IMR-90 (cell line): ENCODE results near the gene COL23A1. TPM values are rescaled to one million over a fixed set of nuclear protein-coding genes. Genes with fewer than 3 reads are reported as not detected.

Source experiments
- ATAC-seq: fragments of 200-7000 bp; cut with Tn5 transposase; 2 replicates; pipeline ENCODE4 v1.9.1; 2020; ENCODE audit warnings: low read depth, mild to moderate bottlenecking, moderate library complexity
- BruUV-seq: library from RNA; stranded (reverse); fragments of 400-500 nt; replicated peaks from 2 replicates; lab custom pipeline; 2021; lab: Mats Ljungman, UMichigan
- CTCF ChIA-PET: fragments of 300-600 bp; formaldehyde crosslinking; extraction: SDS; loops from one replicate; lab custom pipeline; 2021; ENCODE audit warnings: antibody characterized with exemption; lab: Yijun Ruan, JAX
- POLR2A ChIA-PET: fragments of 300-600 bp; sonication (Branson Sonifier 250); formaldehyde crosslinking; loops from one replicate; lab custom pipeline; 2022; ENCODE audit warnings: antibody characterized with exemption; ENCODE audit not compliant: unreplicated experiment; lab: Charles Lee
- DNase-seq: peaks from one replicate; pipeline ENCODE4 v3.0.0; 2013
- H2AFZ ChIP-seq: replicated peaks from 2 replicates; pipeline ENCODE3; 2013; ENCODE audit warnings: low read length, mild to moderate bottlenecking; ENCODE audit not compliant: poor library complexity
- H2AK5ac ChIP-seq: 2 replicates; pipeline ENCODE4 v1.6.1; 2013; ENCODE audit warnings: low read depth, low read length, inconsistent platforms
- H2AK9ac ChIP-seq: replicated peaks from 2 replicates; pipeline ENCODE3; 2013; ENCODE audit warnings: mild to moderate bottlenecking, low read depth, low read length, moderate library complexity; ENCODE audit not compliant: poor library complexity
- H2BK120ac ChIP-seq: 2 replicates; pipeline ENCODE4 v1.6.1; 2013; ENCODE audit warnings: low read depth, low read length, inconsistent platforms
- H2BK15ac ChIP-seq: 3 replicates; pipeline ENCODE4 v1.6.1; 2013; ENCODE audit warnings: low read depth, low read length, inconsistent platforms
- H2BK20ac ChIP-seq: 2 replicates; pipeline ENCODE4 v1.6.1; 2013; ENCODE audit warnings: low read depth, mild to moderate bottlenecking, inconsistent platforms, low read length, moderate library complexity
- H2BK5ac ChIP-seq: 2 replicates; pipeline ENCODE4 v1.6.1; 2013; ENCODE audit warnings: mild to moderate bottlenecking, low read depth, low read length, inconsistent platforms; ENCODE audit not compliant: poor library complexity, severe bottlenecking
- H3K14ac ChIP-seq: replicated peaks from 2 replicates; pipeline ENCODE4 v1.6.1; 2013; ENCODE audit warnings: low read depth, low read length, inconsistent platforms
- H3K18ac ChIP-seq: 2 replicates; pipeline ENCODE4 v1.6.1; 2013; ENCODE audit warnings: low read depth, low read length, control low read depth
- H3K23ac ChIP-seq: 2 replicates; pipeline ENCODE4 v1.6.1; 2013; ENCODE audit warnings: low read depth, low read length, inconsistent platforms
- H3K27ac ChIP-seq: 2 replicates; pipeline ENCODE4 v1.5.1; 2013; ENCODE audit warnings: mild to moderate bottlenecking, control low read depth, low read length; ENCODE audit not compliant: insufficient read depth
- H3K27me3 ChIP-seq: 2 replicates; pipeline ENCODE4 v1.6.1; 2013; ENCODE audit warnings: low read length; ENCODE audit not compliant: control insufficient read depth, insufficient read depth
- H3K36me3 ChIP-seq: 2 replicates; pipeline ENCODE4 v1.6.1; 2013; ENCODE audit warnings: low read length, mixed read lengths; ENCODE audit not compliant: control insufficient read depth, insufficient read depth
- H3K4ac ChIP-seq: 2 replicates; pipeline ENCODE4 v1.6.1; 2013; ENCODE audit warnings: low read depth, low read length, inconsistent platforms
- H3K4me1 ChIP-seq: 2 replicates; pipeline ENCODE4 v1.6.1; 2013; ENCODE audit warnings: low read length, mixed read lengths; ENCODE audit not compliant: control insufficient read depth, insufficient read depth
- H3K4me2 ChIP-seq: 2 replicates; pipeline ENCODE4 v1.6.1; 2013; ENCODE audit warnings: low read depth, mild to moderate bottlenecking, control low read depth, low read length, moderate library complexity
- H3K4me3 ChIP-seq: 2 replicates; pipeline ENCODE4 v1.5.1; 2013; ENCODE audit warnings: low read depth, mild to moderate bottlenecking, control low read depth, low read length, moderate library complexity; ENCODE audit not compliant: insufficient read depth
- H3K56ac ChIP-seq: 2 replicates; pipeline ENCODE4 v1.6.1; 2013; ENCODE audit warnings: low read length, inconsistent platforms; ENCODE audit not compliant: insufficient read depth; ENCODE audit errors: extremely low read depth
- H3K79me1 ChIP-seq, 2 experiments: 2 replicates each; pipeline ENCODE4 v1.6.1; 2013; ENCODE audit warnings: low read length in 2 of 2, inconsistent platforms in 1 of 2, low read depth in 1 of 2
- H3K9ac ChIP-seq: 2 replicates; pipeline ENCODE4 v1.6.1; 2013; ENCODE audit warnings: low read depth, low read length, control low read depth
- H3K9me1 ChIP-seq: 2 replicates; pipeline ENCODE4 v1.6.1; 2013; ENCODE audit warnings: low read length, inconsistent platforms; ENCODE audit not compliant: insufficient read depth
- H3K9me3 ChIP-seq: 2 replicates; pipeline ENCODE4 v1.6.1; 2013; ENCODE audit warnings: low read length; ENCODE audit not compliant: control insufficient read depth, insufficient read depth
- H4K20me1 ChIP-seq: 2 replicates; pipeline ENCODE4 v1.6.1; 2013; ENCODE audit warnings: low read length, inconsistent platforms; ENCODE audit not compliant: insufficient read depth
- H4K5ac ChIP-seq: 2 replicates; pipeline ENCODE4 v1.6.1; 2013; ENCODE audit warnings: mild to moderate bottlenecking, low read depth, low read length, control low read depth
- H4K8ac ChIP-seq, 2 experiments: 2 replicates each; pipeline ENCODE4 v1.6.1; 2013; ENCODE audit warnings: low read depth in 2 of 2, low read length in 2 of 2, control low read depth in 1 of 2, inconsistent platforms in 1 of 2
- H4K91ac ChIP-seq: 2 replicates; pipeline ENCODE4 v1.6.1; 2013; ENCODE audit warnings: low read depth, low read length, inconsistent platforms; ENCODE audit not compliant: insufficient read depth
- BHLHE40 ChIP-seq: fragments of 150-350 bp; IDR thresholded peaks from 2 replicates; pipeline ENCODE4 v1.6.1; 2016; ENCODE audit warnings: mild to moderate bottlenecking, low read depth, low read length
- CEBPB ChIP-seq: IDR thresholded peaks from 2 replicates; pipeline ENCODE4 v1.6.1; 2012; ENCODE audit warnings: low read depth, low read length, improper control_type of control experiment
- CHD1 ChIP-seq: IDR thresholded peaks from 2 replicates; pipeline ENCODE4 v1.6.1; 2012; ENCODE audit warnings: low read depth, low read length, improper control_type of control experiment
- MAFK ChIP-seq: IDR thresholded peaks from 2 replicates; pipeline ENCODE4 v1.6.1; 2012; ENCODE audit warnings: low read depth, low read length, improper control_type of control experiment
- MAZ ChIP-seq: IDR thresholded peaks from 2 replicates; pipeline ENCODE4 v1.6.1; 2012; ENCODE audit warnings: low read depth, mild to moderate bottlenecking, low read length, improper control_type of control experiment, moderate library complexity, borderline replicate concordance
- MXI1 ChIP-seq: IDR thresholded peaks from 2 replicates; pipeline ENCODE4 v1.6.1; 2012; ENCODE audit warnings: low read depth, mild to moderate bottlenecking, low read length, moderate library complexity, borderline replicate concordance
- NFE2L2 ChIP-seq: fragments of 150-350 bp; IDR thresholded peaks from 2 replicates; pipeline ENCODE4 v1.6.1; 2016; ENCODE audit warnings: low read depth, mild to moderate bottlenecking, low read length
- POLR2A ChIP-seq: IDR thresholded peaks from 2 replicates; pipeline ENCODE4 v1.6.1; 2012; ENCODE audit warnings: mild to moderate bottlenecking, low read depth, low read length
- RAD21 ChIP-seq: IDR thresholded peaks from 2 replicates; pipeline ENCODE4 v1.6.1; 2012; ENCODE audit warnings: low read length, improper control_type of control experiment
- RFX5 ChIP-seq: IDR thresholded peaks from 2 replicates; pipeline ENCODE4 v1.8.0; 2012; ENCODE audit warnings: low read depth, mild to moderate bottlenecking, low read length, moderate library complexity
- SMC3 ChIP-seq: fragments of 150-350 bp; IDR thresholded peaks from 2 replicates; pipeline ENCODE4 v1.6.1; 2016; ENCODE audit warnings: low read depth, mild to moderate bottlenecking, antibody characterized with exemption, low read length, moderate library complexity
- USF2 ChIP-seq: fragments of 150-350 bp; IDR thresholded peaks from 2 replicates; pipeline ENCODE4 v1.6.1; 2017; ENCODE audit warnings: mild to moderate bottlenecking, antibody characterized with exemption, low read length, low read depth
- WGBS, 2 experiments: methylation state at CpG; one replicate each; pipeline versions ENCODE4 v1.1.5 to v1.1.7; 2013; ENCODE audit warnings: missing lambda C conversion rate in 2 of 2; ENCODE audit not compliant: insufficient read length in 1 of 2; ENCODE audit errors: extremely low coverage in 2 of 2; 5-methylcytosine and 5-hydroxymethylcytosine counted together
- dilution Hi-C: fragments of 300-500 bp; cut with HindIII; formaldehyde crosslinking; loops from one replicate; pipeline ENCODE4 v1.14.3; 2018; ENCODE audit warnings: low sequenced_read_pairs; ENCODE audit not compliant: unreplicated experiment
- in situ Hi-C: fragments of 300-500 bp; cut with MboI; formaldehyde crosslinking; loops from 3 replicates; pipeline ENCODE4 v1.14.3; 2019; ENCODE audit warnings: low sequenced_read_pairs, inconsistent platforms, mixed read lengths
- intact Hi-C: fragments of 100-400 bp; cut with micrococcal nuclease; formaldehyde crosslinking; loops from 2 replicates; pipeline ENCODE4 v1.10.0; 2022
- polyA plus RNA-seq, 3 experiments: library from polyadenylated mRNA; depleted of rRNA; stranded (reverse); fragments of >200 nt; gene quantifications; 2 replicates each; pipeline ENCODE4 v1.2.3, GENCODE V29; 2012; ENCODE audit warnings: low replicate concordance in 1 of 3
- total RNA-seq: library from RNA; depleted of rRNA; stranded (reverse); fragments of >200 nt; gene quantifications from 2 replicates; pipeline ENCODE4 v1.2.3, GENCODE V29; 2012

COL23A1 gene
- total and polyA plus RNA-seq, 2 of the 4 experiments (the other 2 are of a cell fraction) = not detected

GRCh38 chr5:178386336-178386931 is 203.8 kb downstream of the COL23A1 start:
- in situ Hi-C loops (no loop called here), dilution Hi-C loops (no loop called here), intact Hi-C loops (no loop called here)
- TF ChIP-seq CEBPB (no peak), MXI1 (no peak), CHD1 (no peak), MAFK (no peak), BHLHE40 (no peak), MAZ (no peak), USF2 (no peak), RAD21 (no peak), RFX5 (no peak), POLR2A (no peak), SMC3 (no peak), NFE2L2 (no peak)
- H3K79me1 ChIP-seq = no peaks in the 10 kb centered on the region
- no peak overlapping the region for H2AFZ ChIP-seq
- POLR2A ChIA-PET = no interaction called here
- no peak overlapping the region for H2BK5ac ChIP-seq
- BruUV-seq = no TSS peak
- no peak overlapping the region for H4K5ac ChIP-seq
- no peak overlapping the region for H3K56ac ChIP-seq
- H2BK120ac ChIP-seq = no peak overlapping the region
- H2BK20ac ChIP-seq = no peak overlapping the region
- no peak overlapping the region for H2BK15ac ChIP-seq
- H4K91ac ChIP-seq = no peak overlapping the region
- H3K27me3 ChIP-seq = no peaks in the 10 kb centered on the region
- H3K23ac ChIP-seq = no peak overlapping the region
- H3K4ac ChIP-seq = no peak overlapping the region
- H3K36me3 ChIP-seq = no peaks in the 10 kb centered on the region
- no peak overlapping the region for H4K8ac ChIP-seq
- no peak overlapping the region for H2AK9ac ChIP-seq
- H3K4me2 ChIP-seq = no peak overlapping the region
- H3K4me3 ChIP-seq = no peak overlapping the region
- no peaks in the 10 kb centered on the region for H3K4me1 ChIP-seq
- DNase-seq = no peak
- no peak overlapping the region for H3K9ac ChIP-seq
- H2AK5ac ChIP-seq = no peak overlapping the region
- H3K9me3 ChIP-seq = peaks cover 18% of the 10 kb centered on the region
- CTCF ChIA-PET = no interaction called here
- H3K14ac ChIP-seq = no peak overlapping the region
- ATAC-seq = no peak
- 52% methylated on average over 6 of the region's 20 CpGs; no CpG with 5 or more reads in 1 of the 2 experiments for WGBS, 2 experiments
- no peak overlapping the region for H3K18ac ChIP-seq
- H3K9me1 ChIP-seq = no peaks in the 10 kb centered on the region
- H3K27ac ChIP-seq = no peak overlapping the region
- no peaks in the 10 kb centered on the region for H4K20me1 ChIP-seq
